ENCODE data around the gene BTBD7. TPM values are rescaled to one million over a fixed set of nuclear protein-coding genes. Genes with fewer than 3 reads are reported as not detected.
A peak's percentile ranks its signal among the peaks of the same experiment; 100 is the strongest.

BTBD7 gene
- total and polyA plus RNA-seq, 5 donors from 2014 or later = 6.5 to 27.8 (median 10.7) TPM

GRCh38 chr14:93328546-93328945 is 4.3 kb downstream of the BTBD7 start:
- no peaks in the 10 kb centered on the region for H3K9me3 ChIP-seq (ENCODE audit: control insufficient read depth in 2 of 2, low read length in 2 of 2)
- peaks cover 8% of the 10 kb centered on the region for H3K36me3 Mint-ChIP-seq
- peaks cover 31 to 73% (median 55%) of the 10 kb centered on the region in 4 donors for H3K4me1 Mint-ChIP-seq
- peak overlapping the region in 1 of 4 donors; percentile 75 for H3K4me3 Mint-ChIP-seq
- no peak overlapping the region for H3K27ac ChIP-seq (ENCODE audit: insufficient read depth, low read length, poor library complexity, severe bottlenecking)
- peaks cover 2% of the 10 kb centered on the region for H3K36me3 ChIP-seq (ENCODE audit: control insufficient read depth, insufficient read depth, low read length)
- peaks cover 25% of the 10 kb centered on the region for H3K4me1 ChIP-seq (ENCODE audit: control insufficient read depth, insufficient read depth, low read length, poor library complexity, severe bottlenecking)
- H3K9me3 Mint-ChIP-seq = no peaks in the 10 kb centered on the region
- DNase-seq (no peak), ATAC-seq (ENCODE audit: low read depth in 2 of 2) (no peak)
- H3K27ac Mint-ChIP-seq = no peak overlapping the region
- no peaks in the 10 kb centered on the region for H3K27me3 Mint-ChIP-seq
- H3K4me3 ChIP-seq (ENCODE audit: low read depth, low read length) = no peak overlapping the region
- H3K27me3 ChIP-seq (ENCODE audit: control insufficient read depth, insufficient read depth, low read length) = no peaks in the 10 kb centered on the region

GRCh38 chr14:93326196-93326595 is 6.6 kb downstream of the BTBD7 start:
- DNase-seq = no peak
- no peaks in the 10 kb centered on the region for H3K9me3 ChIP-seq (ENCODE audit: control insufficient read depth in 2 of 2, low read length in 2 of 2)
- no peak overlapping the region for H3K27ac ChIP-seq (ENCODE audit: insufficient read depth, low read length, poor library complexity, severe bottlenecking)
- Mint-ChIP-seq H3K4me1 (peaks cover 39 to 70% (median 55%) of the 10 kb centered on the region in 4 donors), H3K27ac (no peak overlapping the region), H3K27me3 (no peaks in the 10 kb centered on the region), H3K9me3 (no peaks in the 10 kb centered on the region), H3K4me3 (peak overlapping the region in 1 of 4 donors; percentile 21), H3K36me3 (peaks cover 16% of the 10 kb centered on the region)
- H3K4me1 ChIP-seq (ENCODE audit: control insufficient read depth, insufficient read depth, low read length, poor library complexity, severe bottlenecking) = peaks cover 12% of the 10 kb centered on the region
- no peaks in the 10 kb centered on the region for H3K27me3 ChIP-seq (ENCODE audit: control insufficient read depth, insufficient read depth, low read length)
- no peak overlapping the region for H3K4me3 ChIP-seq (ENCODE audit: low read depth, low read length)
- no peak for ATAC-seq (ENCODE audit: low read depth in 2 of 2)
- peaks cover 6% of the 10 kb centered on the region for H3K36me3 ChIP-seq (ENCODE audit: control insufficient read depth, insufficient read depth, low read length)

- H3K27ac Mint-ChIP-seq = peak overlapping the region in 1 of 3 donors; percentile 16
- no peak overlapping the region for H3K4me3 Mint-ChIP-seq
These were observed 9.1 kb downstream of the BTBD7 start for GRCh38 chr14:93323600-93324174.

GRCh38 chr14:93322929-93323599 is 9.8 kb downstream of the BTBD7 start:
- H3K27ac ChIP-seq (ENCODE audit: insufficient read depth, low read length, poor library complexity, severe bottlenecking) = no peak overlapping the region

More at GRCh38 chr14:93323600-93324174, 9.1 kb downstream of the BTBD7 start:
- Mint-ChIP-seq H3K9me3 (no peaks in the 10 kb centered on the region), H3K4me1 (peaks cover 40 to 66% (median 52%) of the 10 kb centered on the region in 4 donors), H3K36me3 (peaks cover 16% of the 10 kb centered on the region), H3K27me3 (no peaks in the 10 kb centered on the region)
- DNase-seq (no peak), ATAC-seq (ENCODE audit: low read depth in 2 of 2) (no peak)
- H3K4me1 ChIP-seq (ENCODE audit: control insufficient read depth, insufficient read depth, low read length, poor library complexity, severe bottlenecking) = peaks cover 15% of the 10 kb centered on the region
- peaks cover 6% of the 10 kb centered on the region for H3K36me3 ChIP-seq (ENCODE audit: control insufficient read depth, insufficient read depth, low read length)
- H3K4me3 ChIP-seq (ENCODE audit: low read depth, low read length) = no peak overlapping the region
- H3K27ac ChIP-seq (ENCODE audit: insufficient read depth, low read length, poor library complexity, severe bottlenecking) = no peak overlapping the region
- H3K9me3 ChIP-seq (ENCODE audit: control insufficient read depth in 2 of 2, low read length in 2 of 2) = no peaks in the 10 kb centered on the region
- H3K27me3 ChIP-seq (ENCODE audit: control insufficient read depth, insufficient read depth, low read length) = no peaks in the 10 kb centered on the region

GRCh38 chr14:93320489-93320888 is 12.3 kb downstream of the BTBD7 start:
- no peaks in the 10 kb centered on the region for H3K27me3 ChIP-seq (ENCODE audit: control insufficient read depth, insufficient read depth, low read length)
- H3K27ac ChIP-seq (ENCODE audit: insufficient read depth, low read length, poor library complexity, severe bottlenecking) = no peak overlapping the region
- peaks cover 6% of the 10 kb centered on the region for H3K36me3 ChIP-seq (ENCODE audit: control insufficient read depth, insufficient read depth, low read length)
- peaks cover 42 to 55% (median 50%) of the 10 kb centered on the region in 4 donors for H3K4me1 Mint-ChIP-seq
- H3K4me1 ChIP-seq (ENCODE audit: control insufficient read depth, insufficient read depth, low read length, poor library complexity, severe bottlenecking) = peaks cover 11% of the 10 kb centered on the region
- no peaks in the 10 kb centered on the region for H3K27me3 Mint-ChIP-seq
- no peak for DNase-seq
- H3K4me3 ChIP-seq (ENCODE audit: low read depth, low read length) = no peak overlapping the region
- H3K9me3 ChIP-seq (ENCODE audit: control insufficient read depth in 2 of 2, low read length in 2 of 2) = no peaks in the 10 kb centered on the region
- H3K4me3 Mint-ChIP-seq = no peak overlapping the region
- no peaks in the 10 kb centered on the region for H3K9me3 Mint-ChIP-seq
- peaks cover 20% of the 10 kb centered on the region for H3K36me3 Mint-ChIP-seq
- H3K27ac Mint-ChIP-seq = peak overlapping the region in 1 of 3 donors; percentile 34
- ATAC-seq (ENCODE audit: low read depth in 2 of 2) = no peak

More at GRCh38 chr14:93322929-93323599, 9.8 kb downstream of the BTBD7 start:
- Histone ChIP-seq H3K36me3 (ENCODE audit: control insufficient read depth, insufficient read depth, low read length) (peaks cover 6% of the 10 kb centered on the region), H3K27me3 (ENCODE audit: control insufficient read depth, insufficient read depth, low read length) (no peaks in the 10 kb centered on the region), H3K9me3 (ENCODE audit: control insufficient read depth in 2 of 2, low read length in 2 of 2) (no peaks in the 10 kb centered on the region), H3K4me1 (ENCODE audit: control insufficient read depth, insufficient read depth, low read length, poor library complexity, severe bottlenecking) (peaks cover 15% of the 10 kb centered on the region), H3K4me3 (ENCODE audit: low read depth, low read length) (no peak overlapping the region)
- no peak for ATAC-seq (ENCODE audit: low read depth in 2 of 2)
- DNase-seq = no peak
- no peak overlapping the region for H3K4me3 Mint-ChIP-seq
- H3K27ac Mint-ChIP-seq = no peak overlapping the region
- peaks cover 43 to 62% (median 52%) of the 10 kb centered on the region in 4 donors for H3K4me1 Mint-ChIP-seq
- peaks cover 16% of the 10 kb centered on the region for H3K36me3 Mint-ChIP-seq
- no peaks in the 10 kb centered on the region for H3K9me3 Mint-ChIP-seq
- no peaks in the 10 kb centered on the region for H3K27me3 Mint-ChIP-seq

GRCh38 chr14:93319958-93320357 is 12.9 kb downstream of the BTBD7 start:
- H3K9me3 Mint-ChIP-seq = no peaks in the 10 kb centered on the region

GRCh38 chr14:93319494-93319893 is 13.3 kb downstream of the BTBD7 start:
- Histone ChIP-seq H3K36me3 (ENCODE audit: control insufficient read depth, insufficient read depth, low read length) (peaks cover 6% of the 10 kb centered on the region), H3K27me3 (ENCODE audit: control insufficient read depth, insufficient read depth, low read length) (no peaks in the 10 kb centered on the region), H3K9me3 (ENCODE audit: control insufficient read depth in 2 of 2, low read length in 2 of 2) (no peaks in the 10 kb centered on the region), H3K4me3 (ENCODE audit: low read depth, low read length) (no peak overlapping the region), H3K27ac (ENCODE audit: insufficient read depth, low read length, poor library complexity, severe bottlenecking) (no peak overlapping the region), H3K4me1 (ENCODE audit: control insufficient read depth, insufficient read depth, low read length, poor library complexity, severe bottlenecking) (peaks cover 11% of the 10 kb centered on the region)
- H3K36me3 Mint-ChIP-seq = peaks cover 16% of the 10 kb centered on the region
- ATAC-seq (ENCODE audit: low read depth in 2 of 2) (no peak), DNase-seq (no peak)
- peak overlapping the region in 1 of 4 donors; percentile 10 for H3K4me3 Mint-ChIP-seq
- no peaks in the 10 kb centered on the region for H3K9me3 Mint-ChIP-seq
- H3K27me3 Mint-ChIP-seq = no peaks in the 10 kb centered on the region
- peaks cover 42 to 50% (median 46%) of the 10 kb centered on the region in 4 donors for H3K4me1 Mint-ChIP-seq
- H3K27ac Mint-ChIP-seq = peak overlapping the region in 2 of 3 donors; percentile 27 to 64

More at GRCh38 chr14:93319958-93320357, 12.9 kb downstream of the BTBD7 start:
- Mint-ChIP-seq H3K4me3 (no peak overlapping the region), H3K36me3 (peaks cover 20% of the 10 kb centered on the region), H3K27me3 (no peaks in the 10 kb centered on the region), H3K27ac (peak overlapping the region in 2 of 3 donors; percentile 27 to 64), H3K4me1 (peaks cover 42 to 55% (median 50%) of the 10 kb centered on the region in 4 donors)
- DNase-seq (peak in 1 of 3 donors; percentile 11), ATAC-seq (ENCODE audit: low read depth in 2 of 2) (peak in 1 of 2 donors; percentile 34)
- Histone ChIP-seq H3K4me1 (ENCODE audit: control insufficient read depth, insufficient read depth, low read length, poor library complexity, severe bottlenecking) (peaks cover 11% of the 10 kb centered on the region), H3K36me3 (ENCODE audit: control insufficient read depth, insufficient read depth, low read length) (peaks cover 6% of the 10 kb centered on the region), H3K27me3 (ENCODE audit: control insufficient read depth, insufficient read depth, low read length) (no peaks in the 10 kb centered on the region), H3K27ac (ENCODE audit: insufficient read depth, low read length, poor library complexity, severe bottlenecking) (no peak overlapping the region), H3K4me3 (ENCODE audit: low read depth, low read length) (no peak overlapping the region), H3K9me3 (ENCODE audit: control insufficient read depth in 2 of 2, low read length in 2 of 2) (no peaks in the 10 kb centered on the region)
